Activated naive CD4-positive, alpha-beta T cell treated with anti-CD3 and anti-CD28 coated beads, Interleukin-2, amount 50 U/mL, for 24 hours (primary cell): ENCODE measurements around the gene PSKH1.
"Not testable (repeated sequence)": the region's sequence is repeated elsewhere in the genome, so short reads cannot be mapped to it uniquely, and the experiment has no call there.

Experiments used
- H3K27ac Mint-ChIP-seq: one replicate; pipeline ENCODE4 v1.8.0; 2021; ENCODE audit warnings: mild to moderate bottlenecking, mixed read lengths
- H3K27me3 Mint-ChIP-seq: one replicate; pipeline ENCODE4 v1.8.0; 2021; ENCODE audit warnings: mixed read lengths
- H3K36me3 Mint-ChIP-seq: one replicate; pipeline ENCODE4 v1.8.0; 2021; ENCODE audit warnings: mixed read lengths
- H3K4me1 Mint-ChIP-seq: one replicate; pipeline ENCODE4 v1.8.0; 2021; ENCODE audit warnings: mixed read lengths
- H3K4me3 Mint-ChIP-seq: one replicate; pipeline ENCODE4 v1.8.0; 2021; ENCODE audit warnings: mild to moderate bottlenecking, mixed read lengths
- H3K9me3 Mint-ChIP-seq: one replicate; pipeline ENCODE4 v1.8.0; 2021; ENCODE audit warnings: mixed read lengths

Gene PSKH1

GRCh38 chr16:67964477-67965131 is 71.5 kb downstream of the PSKH1 start:
- Mint-ChIP-seq H3K4me3 (no peak overlapping the region), H3K27ac (no peak overlapping the region)

GRCh38 chr16:67965668-67966548 is 72.9 kb downstream of the PSKH1 start:
- no peaks in the 10 kb centered on the region for H3K36me3 Mint-ChIP-seq
- H3K27ac Mint-ChIP-seq = no peak overlapping the region
- H3K27me3 Mint-ChIP-seq = no peaks in the 10 kb centered on the region
- H3K9me3 Mint-ChIP-seq = no peaks in the 10 kb centered on the region
- no peak overlapping the region for H3K4me3 Mint-ChIP-seq
- H3K4me1 Mint-ChIP-seq = peaks cover 26% of the 10 kb centered on the region

More at GRCh38 chr16:67964477-67965131, 71.5 kb downstream of the PSKH1 start:
- Mint-ChIP-seq H3K27me3 (no peaks in the 10 kb centered on the region), H3K36me3 (peaks cover 3% of the 10 kb centered on the region), H3K9me3 (no peaks in the 10 kb centered on the region), H3K4me1 (peaks cover 24% of the 10 kb centered on the region)

GRCh38 chr16:67966549-67967182 is 73.6 kb downstream of the PSKH1 start:
- Mint-ChIP-seq H3K36me3 (no peaks in the 10 kb centered on the region), H3K27me3 (no peaks in the 10 kb centered on the region), H3K27ac (no peak overlapping the region), H3K4me3 (peak overlapping the region; percentile 99), H3K4me1 (peaks cover 26% of the 10 kb centered on the region), H3K9me3 (no peaks in the 10 kb centered on the region)

GRCh38 chr16:67967183-67967957 is 74.3 kb downstream of the PSKH1 start:
- H3K27me3 Mint-ChIP-seq = no peaks in the 10 kb centered on the region
- peaks cover 26% of the 10 kb centered on the region for H3K4me1 Mint-ChIP-seq
- H3K27ac Mint-ChIP-seq = peak overlapping the region; percentile 88
- no peaks in the 10 kb centered on the region for H3K9me3 Mint-ChIP-seq
- no peaks in the 10 kb centered on the region for H3K36me3 Mint-ChIP-seq
- H3K4me3 Mint-ChIP-seq = peak overlapping the region; percentile 99

- no peaks in the 10 kb centered on the region for H3K27me3 Mint-ChIP-seq
- no peaks in the 10 kb centered on the region for H3K9me3 Mint-ChIP-seq
- H3K4me1 Mint-ChIP-seq = peaks cover 26% of the 10 kb centered on the region
- no peaks in the 10 kb centered on the region for H3K36me3 Mint-ChIP-seq
- H3K27ac Mint-ChIP-seq = peak overlapping the region; percentile 88
- peak overlapping the region; percentile 99 for H3K4me3 Mint-ChIP-seq
Measured at GRCh38 chr16:67967958-67968399, 74.9 kb downstream of the PSKH1 start.

- no peaks in the 10 kb centered on the region for H3K9me3 Mint-ChIP-seq
- H3K27ac Mint-ChIP-seq = peak within 1 kb of the TSS; percentile 96
- no peaks in the 10 kb centered on the region for H3K27me3 Mint-ChIP-seq
Measured at GRCh38 chr16:67968400-67969253, 75.6 kb downstream of the PSKH1 start, which contains the start of gene SLC12A4. Gene SLC12A4 (minus strand): TSS chr16:67968637. CDS start chr16:67968553, 84 bp downstream.

GRCh38 chr16:67969254-67970039 is 76.4 kb downstream of the PSKH1 start:
- H3K36me3 Mint-ChIP-seq = no peaks in the 10 kb centered on the region
- peak overlapping the region; percentile 96 for H3K27ac Mint-ChIP-seq
- H3K4me3 Mint-ChIP-seq = peak overlapping the region; percentile 99
- peaks cover 26% of the 10 kb centered on the region for H3K4me1 Mint-ChIP-seq
- H3K27me3 Mint-ChIP-seq = no peaks in the 10 kb centered on the region
- H3K9me3 Mint-ChIP-seq = no peaks in the 10 kb centered on the region

More at GRCh38 chr16:67968400-67969253, 75.6 kb downstream of the PSKH1 start, which contains the start of gene SLC12A4:
- H3K36me3 Mint-ChIP-seq = no peaks in the 10 kb centered on the region
- peaks cover 26% of the 10 kb centered on the region for H3K4me1 Mint-ChIP-seq
- peak within 1 kb of the TSS; percentile 99 for H3K4me3 Mint-ChIP-seq

- Mint-ChIP-seq H3K4me1 (peaks cover 23% of the 10 kb centered on the region), H3K4me3 (peak overlapping the region; percentile 54), H3K9me3 (no peaks in the 10 kb centered on the region), H3K36me3 (no peaks in the 10 kb centered on the region), H3K27me3 (no peaks in the 10 kb centered on the region), H3K27ac (no peak overlapping the region)
Measured at GRCh38 chr16:67971111-67971510, 78.1 kb downstream of the PSKH1 start.

- not testable (repeated sequence) for H3K4me3 Mint-ChIP-seq, H3K27me3 Mint-ChIP-seq, H3K36me3 Mint-ChIP-seq, H3K27ac Mint-ChIP-seq, H3K9me3 Mint-ChIP-seq
- H3K4me1 Mint-ChIP-seq = peaks cover 14% of the 10 kb centered on the region
Measured at GRCh38 chr16:67972285-67972684, 79.2 kb downstream of the PSKH1 start.

- no peaks in the 10 kb centered on the region for H3K27me3 Mint-ChIP-seq
- H3K27ac Mint-ChIP-seq = no peak overlapping the region
- H3K36me3 Mint-ChIP-seq = no peaks in the 10 kb centered on the region
- H3K4me3 Mint-ChIP-seq = no peak overlapping the region
- no peaks in the 10 kb centered on the region for H3K4me1 Mint-ChIP-seq
- H3K9me3 Mint-ChIP-seq = no peaks in the 10 kb centered on the region
Measured at GRCh38 chr16:67975321-67976105, 82.5 kb downstream of the PSKH1 start.

GRCh38 chr16:67976205-67976604 is 83.2 kb downstream of the PSKH1 start:
- Mint-ChIP-seq H3K9me3 (no peaks in the 10 kb centered on the region), H3K27me3 (no peaks in the 10 kb centered on the region), H3K4me1 (no peaks in the 10 kb centered on the region), H3K27ac (no peak overlapping the region), H3K36me3 (no peaks in the 10 kb centered on the region), H3K4me3 (no peak overlapping the region)

GRCh38 chr16:67977005-67977404 is 84.0 kb downstream of the PSKH1 start:
- Mint-ChIP-seq H3K9me3 (no peaks in the 10 kb centered on the region), H3K4me3 (no peak overlapping the region), H3K27me3 (no peaks in the 10 kb centered on the region), H3K36me3 (no peaks in the 10 kb centered on the region), H3K27ac (no peak overlapping the region), H3K4me1 (no peaks in the 10 kb centered on the region)
